Testis (tissue), 3 donors: ENCODE measurements around the gene EVI5. TPM values are rescaled to one million over a fixed set of nuclear protein-coding genes. Genes with fewer than 3 reads are reported as not detected.
A peak's percentile ranks its signal among the peaks of the same experiment; 100 is the strongest.
"Not testable (repeated sequence)": the region's sequence is repeated elsewhere in the genome, so short reads cannot be mapped to it uniquely, and the experiment has no call there.

ENCODE experiments used
- DNase-seq: peaks from one replicate; pipeline ENCODE4 v3.0.0-alpha.2; 2019
- H3K27ac ChIP-seq, 2 donors: fragments of 200-600 bp; sonication (generic); one replicate each; pipeline ENCODE4 v1.5.1; 2019
- H3K27me3 ChIP-seq: fragments of 200-600 bp; sonication (generic); one replicate; pipeline ENCODE4 v1.5.1; 2019
- H3K36me3 ChIP-seq: fragments of 200-600 bp; sonication (generic); one replicate; pipeline ENCODE4 v1.5.1; 2017; ENCODE audit warnings: low read depth; ENCODE audit errors: missing control alignments
- H3K4me1 ChIP-seq: fragments of 200-600 bp; sonication (generic); one replicate; pipeline ENCODE4 v1.5.1; 2019
- H3K4me3 ChIP-seq, 2 donors: fragments of 200-600 bp; sonication (generic); one replicate each; pipeline ENCODE4 v1.5.1; 2017 to 2019
- H3K9me3 ChIP-seq: fragments of 200-600 bp; sonication (generic); one replicate; pipeline ENCODE4 v1.5.1; 2017
- CTCF ChIP-seq, 3 experiments: fragments of 450-650 bp in 2 of 3; fragments of 200-600 bp in 1 of 3; sonication (generic) in 1 of 3; IDR thresholded peaks; one replicate each; pipeline ENCODE4 v1.5.1; 2016 to 2019; ENCODE audit warnings: antibody characterized with exemption in 3 of 3, mild to moderate bottlenecking in 2 of 3, moderate library complexity in 1 of 3
- POLR2A ChIP-seq: fragments of 450-650 bp; IDR thresholded peaks from one replicate; pipeline ENCODE4 v1.6.1; 2017; ENCODE audit warnings: antibody characterized with exemption, mild to moderate bottlenecking, moderate library complexity
- WGBS, 2 donors: methylation state at CpG; one replicate each; pipeline ENCODE4 v1.1.5; 2018; 5-methylcytosine and 5-hydroxymethylcytosine counted together
- intact Hi-C: fragments of 100-400 bp; cut with DNase I; formaldehyde crosslinking; loops from one replicate; pipeline ENCODE4 v1.15.1; 2023; ENCODE audit warnings: low total_unique reads
- polyA plus RNA-seq: library from polyadenylated mRNA; stranded (reverse); fragments of 350-450 nt; fragmentation: Illumina TruSeq; extraction: RNeasy Lipid Tissue Mini Kit (QIAGEN cat#74804); gene quantifications from one replicate; pipeline ENCODE4 v1.2.3, GENCODE V29; 2014; ENCODE audit warnings: low read depth, low replicate concordance; ENCODE audit not compliant: insufficient read depth
- total RNA-seq, 2 donors: library from RNA; depleted of rRNA; stranded (reverse); fragments of >200 nt; gene quantifications; one replicate each; pipeline ENCODE4 v1.2.3, GENCODE V29; 2016

The EVI5 gene
- total and polyA plus RNA-seq, 3 donors from 2014 or later, result 27.0 to 73.9 (median 58.7) TPM

- Histone ChIP-seq H3K27me3 (no peaks in the 10 kb centered on the region), H3K9me3 (no peaks in the 10 kb centered on the region), H3K4me1 (no peaks in the 10 kb centered on the region), H3K36me3 (no peaks in the 10 kb centered on the region), H3K27ac (no peak overlapping the region), H3K4me3 (no peak overlapping the region)
- DNase-seq, result no peak
- intact Hi-C loops, result no loop called here
- WGBS, 2 donors, result 100% methylated on average over 1 of the region's 1 CpG
- TF ChIP-seq POLR2A (no peak), CTCF (IDR thresholded peaks at IDR 0.05) (no peak)
Measured at GRCh38 chr1:92754000-92754718, 30.7 kb downstream of the EVI5 start.

GRCh38 chr1:92752719-92753118, 32.2 kb downstream of the EVI5 start:
- H3K27ac ChIP-seq, result no peak overlapping the region

GRCh38 chr1:92749024-92749634, 35.8 kb downstream of the EVI5 start:
- TF ChIP-seq POLR2A (no peak), CTCF (IDR thresholded peaks at IDR 0.05) (peak in 2 of 3 experiments; percentile 11 to 27)
- peak; percentile 45 for DNase-seq
- intact Hi-C loops, result no loop called here
- Histone ChIP-seq H3K9me3 (no peaks in the 10 kb centered on the region), H3K27ac (no peak overlapping the region), H3K4me3 (no peak overlapping the region), H3K4me1 (no peaks in the 10 kb centered on the region), H3K36me3 (no peaks in the 10 kb centered on the region), H3K27me3 (no peaks in the 10 kb centered on the region)
- 93 to 95% methylated on average over 1 of the region's 1 CpG for WGBS, 2 donors

More at GRCh38 chr1:92752719-92753118, 32.2 kb downstream of the EVI5 start:
- TF ChIP-seq POLR2A (no peak), CTCF (IDR thresholded peaks at IDR 0.05) (no peak)
- WGBS, 2 donors, result 65% methylated on average over 3 of the region's 3 CpGs
- Histone ChIP-seq H3K27me3 (no peaks in the 10 kb centered on the region), H3K9me3 (no peaks in the 10 kb centered on the region), H3K36me3 (no peaks in the 10 kb centered on the region), H3K4me3 (no peak overlapping the region), H3K4me1 (no peaks in the 10 kb centered on the region)
- intact Hi-C loops, result no loop called here
- DNase-seq, result no peak

- Histone ChIP-seq H3K4me3 (no peak overlapping the region), H3K27me3 (no peaks in the 10 kb centered on the region), H3K9me3 (no peaks in the 10 kb centered on the region), H3K27ac (no peak overlapping the region), H3K4me1 (no peaks in the 10 kb centered on the region), H3K36me3 (no peaks in the 10 kb centered on the region)
- WGBS, 2 donors, result 90 to 94% methylated on average over 3 of the region's 3 CpGs
- DNase-seq, result no peak
- TF ChIP-seq CTCF (IDR thresholded peaks at IDR 0.05) (no peak), POLR2A (no peak)
- intact Hi-C loops, result no loop called here
Measured at GRCh38 chr1:92748138-92748537, 36.8 kb downstream of the EVI5 start.

GRCh38 chr1:92747735-92748134, 37.2 kb downstream of the EVI5 start:
- intact Hi-C loops, result no loop called here
- H3K36me3 ChIP-seq, result no peaks in the 10 kb centered on the region
- DNase-seq, result no peak
- TF ChIP-seq POLR2A (no peak), CTCF (IDR thresholded peaks at IDR 0.05) (no peak)
- no peaks in the 10 kb centered on the region for H3K4me1 ChIP-seq
- WGBS, 2 donors, result 56 to 68% methylated on average over 1 of the region's 1 CpG
- H3K27me3 ChIP-seq, result no peaks in the 10 kb centered on the region
- no peaks in the 10 kb centered on the region for H3K9me3 ChIP-seq
- no peak overlapping the region for H3K4me3 ChIP-seq
- H3K27ac ChIP-seq, result no peak overlapping the region

GRCh38 chr1:92746255-92746654, 38.7 kb downstream of the EVI5 start:
- H3K27ac ChIP-seq, H3K27me3 ChIP-seq, H3K36me3 ChIP-seq, H3K9me3 ChIP-seq, H3K4me1 ChIP-seq, DNase-seq, intact Hi-C loops, H3K4me3 ChIP-seq: not testable (repeated sequence)
- 74 to 88% methylated on average over 4 of the region's 4 CpGs for WGBS, 2 donors
